Measurements from ENCODE around the gene REEP5.

REEP5 gene

GRCh38 chr5:112844489-112844888 is 77.5 kb downstream of the REEP5 start:
- no peak for DNase-seq (ENCODE audit: low read depth in 2 of 2)

GRCh38 chr5:112833971-112834370 is 88.1 kb downstream of the REEP5 start:
- DNase-seq (ENCODE audit: low read depth in 2 of 2), result no peak

GRCh38 chr5:112830378-112830777 is 91.6 kb downstream of the REEP5 start:
- no peak for DNase-seq (ENCODE audit: low read depth in 2 of 2)

Data from stimulated activated CD8-positive, alpha-beta memory T cell treated with anti-CD3 and anti-CD28 coated beads, Interleukin-15, amount 100 ng/mL, for 48 hours (primary cell).